GM20000 (cell line): ENCODE measurements around the gene HBG2.
A peak's percentile ranks its signal among the peaks of the same experiment; 100 is the strongest.

Experiments used
- DNase-seq: peaks from one replicate; pipeline ENCODE4 v3.0.0; 2012; ENCODE audit warnings: low spot score
- TF ChIP-seq, protein P1 (sequence below): IDR thresholded peaks from 2 replicates; pipeline ENCODE4 v1.5.1; 2012; ENCODE audit warnings: mild to moderate bottlenecking, control low read depth; ENCODE audit errors: extremely low read depth, missing control alignments

The HBG2 gene

DNA sequence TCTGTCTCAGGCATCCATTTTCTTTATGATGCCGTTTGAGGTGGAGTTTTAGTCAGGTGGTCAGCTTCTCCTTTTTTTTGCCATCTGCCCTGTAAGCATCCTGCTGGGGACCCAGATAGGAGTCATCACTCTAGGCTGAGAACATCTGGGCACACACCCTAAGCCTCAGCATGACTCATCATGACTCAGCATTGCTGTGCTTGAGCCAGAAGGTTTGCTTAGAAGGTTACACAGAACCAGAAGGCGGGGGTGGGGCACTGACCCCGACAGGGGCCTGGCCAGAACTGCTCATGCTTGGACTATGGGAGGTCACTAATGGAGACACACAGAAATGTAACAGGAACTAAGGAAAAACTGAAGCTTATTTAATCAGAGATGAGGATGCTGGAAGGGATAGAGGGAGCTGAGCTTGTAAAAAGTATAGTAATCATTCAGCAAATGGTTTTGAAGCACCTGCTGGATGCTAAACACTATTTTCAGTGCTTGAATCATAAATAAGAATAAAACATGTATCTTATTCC lies 26.1 kb upstream of the HBG2 start:
- TF ChIP-seq, protein P1, sequence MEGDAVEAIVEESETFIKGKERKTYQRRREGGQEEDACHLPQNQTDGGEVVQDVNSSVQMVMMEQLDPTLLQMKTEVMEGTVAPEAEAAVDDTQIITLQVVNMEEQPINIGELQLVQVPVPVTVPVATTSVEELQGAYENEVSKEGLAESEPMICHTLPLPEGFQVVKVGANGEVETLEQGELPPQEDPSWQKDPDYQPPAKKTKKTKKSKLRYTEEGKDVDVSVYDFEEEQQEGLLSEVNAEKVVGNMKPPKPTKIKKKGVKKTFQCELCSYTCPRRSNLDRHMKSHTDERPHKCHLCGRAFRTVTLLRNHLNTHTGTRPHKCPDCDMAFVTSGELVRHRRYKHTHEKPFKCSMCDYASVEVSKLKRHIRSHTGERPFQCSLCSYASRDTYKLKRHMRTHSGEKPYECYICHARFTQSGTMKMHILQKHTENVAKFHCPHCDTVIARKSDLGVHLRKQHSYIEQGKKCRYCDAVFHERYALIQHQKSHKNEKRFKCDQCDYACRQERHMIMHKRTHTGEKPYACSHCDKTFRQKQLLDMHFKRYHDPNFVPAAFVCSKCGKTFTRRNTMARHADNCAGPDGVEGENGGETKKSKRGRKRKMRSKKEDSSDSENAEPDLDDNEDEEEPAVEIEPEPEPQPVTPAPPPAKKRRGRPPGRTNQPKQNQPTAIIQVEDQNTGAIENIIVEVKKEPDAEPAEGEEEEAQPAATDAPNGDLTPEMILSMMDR: no peak
- peak; percentile 60 for DNase-seq

DNA sequence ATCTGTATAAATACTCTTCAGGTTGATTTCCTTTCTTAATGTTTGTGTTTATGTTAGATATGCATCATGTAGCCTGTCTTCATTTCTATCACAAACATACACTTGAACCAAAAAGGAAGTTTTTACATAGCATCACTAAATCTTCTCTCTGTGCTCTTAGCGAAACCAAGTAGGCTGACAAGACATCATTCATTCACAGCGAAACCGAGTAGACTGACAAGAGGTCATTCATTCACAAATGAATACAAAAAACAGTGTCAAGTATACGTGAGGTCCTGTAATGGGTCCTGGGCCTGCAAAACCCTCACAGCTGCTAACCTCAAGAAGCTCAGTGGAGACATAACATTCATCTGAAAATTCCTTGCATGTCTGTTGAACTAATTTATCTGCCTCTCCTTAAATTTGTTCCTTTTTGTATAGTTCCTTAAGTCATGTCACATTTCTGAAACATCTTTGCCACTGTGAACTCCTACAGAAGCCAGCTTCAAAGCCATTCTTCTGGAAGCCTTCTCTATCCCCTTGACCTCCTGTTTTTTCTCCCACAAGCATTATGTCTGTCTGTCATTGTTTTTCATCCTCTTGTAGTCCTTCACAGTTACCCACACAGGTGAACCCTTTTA lies 25.0 kb upstream of the HBG2 start:
- no peak for DNase-seq
- TF ChIP-seq, protein P1: no peak

DNA sequence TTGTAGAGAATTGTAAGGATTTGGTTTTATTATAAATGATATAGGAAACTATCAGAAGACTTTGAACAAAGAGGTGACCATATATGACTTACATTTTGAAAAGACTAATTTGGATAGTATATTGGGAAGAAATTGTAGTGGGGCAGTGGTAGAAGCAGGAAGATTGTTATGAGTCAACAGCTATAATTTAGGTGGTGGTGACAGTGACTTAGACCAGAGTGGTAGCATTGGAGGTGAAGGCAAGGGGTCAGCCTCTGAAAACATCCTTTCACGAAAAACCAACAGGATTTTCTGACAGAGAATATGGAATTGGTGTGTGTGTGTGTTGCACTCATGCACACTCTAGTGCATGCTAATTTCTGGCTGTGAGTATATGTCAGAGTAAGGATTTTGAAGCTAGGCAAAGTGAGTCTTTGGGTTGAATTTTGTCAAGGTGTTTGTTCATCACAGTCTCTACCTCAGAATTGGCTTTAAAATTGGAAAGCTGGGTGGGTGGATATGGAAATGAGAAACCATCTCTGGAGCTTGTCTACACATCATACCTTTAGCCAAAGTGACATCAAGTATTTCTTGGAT lies 23.3 kb upstream of the HBG2 start:
- no peak for DNase-seq
- TF ChIP-seq, protein P1: no peak

DNA sequence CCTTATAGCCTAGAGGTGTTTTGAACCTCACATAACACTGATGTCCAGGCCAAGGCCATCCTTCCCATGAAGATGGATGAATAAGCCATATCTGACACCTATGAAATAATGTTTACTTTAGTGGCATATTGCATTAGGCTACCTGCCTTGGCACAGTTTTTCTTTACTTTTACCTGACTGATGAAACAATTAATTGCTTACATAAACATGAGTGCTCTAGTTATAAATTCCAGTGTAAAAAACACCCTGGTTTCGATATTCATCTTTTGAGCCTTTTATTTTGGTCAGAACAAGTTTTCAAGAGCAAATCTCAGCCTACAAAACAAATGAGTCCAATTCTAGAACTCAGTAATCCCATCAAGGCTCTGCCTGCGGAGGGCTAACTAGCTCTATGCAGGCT lies 22.1 kb upstream of the HBG2 start:
- TF ChIP-seq, protein P1: no peak
- no peak for DNase-seq

DNA sequence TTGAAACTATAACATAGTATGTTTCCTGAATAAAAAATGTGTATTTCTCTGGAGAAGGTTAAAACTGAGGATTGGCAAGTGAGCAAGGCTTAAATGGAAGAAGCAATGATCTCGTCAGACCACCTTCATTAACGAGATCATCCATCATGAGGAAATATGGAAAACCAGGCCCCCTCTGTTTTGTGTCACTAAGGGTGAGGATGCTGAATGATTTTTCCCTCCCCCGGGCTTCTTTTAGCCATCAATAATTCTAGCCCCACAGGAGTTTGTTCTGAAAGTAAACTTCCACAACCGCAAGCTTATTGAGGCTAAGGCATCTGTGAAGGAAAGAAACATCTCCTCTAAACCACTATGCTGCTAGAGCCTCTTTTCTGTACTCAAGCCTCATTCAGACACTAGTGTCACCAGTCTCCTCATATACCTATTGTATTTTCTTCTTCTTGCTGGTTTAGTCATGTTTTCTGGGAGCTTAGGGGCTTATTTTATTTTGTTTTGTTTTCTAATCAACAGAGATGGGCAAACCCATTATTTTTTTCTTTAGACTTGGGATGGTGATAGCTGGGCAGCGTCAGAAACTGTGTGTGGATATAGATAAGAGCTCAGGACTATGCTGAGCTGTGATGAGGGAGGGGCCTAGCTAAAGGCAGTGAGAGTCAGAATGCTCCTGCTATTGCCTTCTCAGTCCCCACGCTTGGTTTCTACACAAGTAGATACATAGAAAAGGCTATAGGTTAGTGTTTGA lies 21.0 kb upstream of the HBG2 start:
- DNase-seq: no peak
- TF ChIP-seq, protein P1: no peak

DNA sequence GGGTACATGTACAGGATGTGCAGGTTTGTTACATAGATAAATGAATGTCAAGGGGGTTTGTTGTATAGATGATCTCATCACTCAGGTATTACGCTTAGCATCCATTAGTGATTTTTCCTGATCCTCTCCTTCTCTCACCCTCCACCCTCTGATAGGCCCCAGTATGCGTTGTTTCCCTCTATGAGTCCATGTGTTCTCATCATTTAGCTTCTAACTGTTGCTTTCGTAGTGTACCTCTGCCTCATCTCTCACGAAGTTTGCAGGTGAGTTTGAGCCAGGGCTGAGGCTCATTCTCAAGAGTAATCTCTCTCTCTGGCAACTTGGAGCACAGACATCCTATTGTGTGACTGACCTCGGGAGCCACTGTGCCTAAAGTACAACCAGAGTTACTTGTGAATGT lies 19.8 kb upstream of the HBG2 start:
- no peak for DNase-seq
- TF ChIP-seq, protein P1: no peak

DNA sequence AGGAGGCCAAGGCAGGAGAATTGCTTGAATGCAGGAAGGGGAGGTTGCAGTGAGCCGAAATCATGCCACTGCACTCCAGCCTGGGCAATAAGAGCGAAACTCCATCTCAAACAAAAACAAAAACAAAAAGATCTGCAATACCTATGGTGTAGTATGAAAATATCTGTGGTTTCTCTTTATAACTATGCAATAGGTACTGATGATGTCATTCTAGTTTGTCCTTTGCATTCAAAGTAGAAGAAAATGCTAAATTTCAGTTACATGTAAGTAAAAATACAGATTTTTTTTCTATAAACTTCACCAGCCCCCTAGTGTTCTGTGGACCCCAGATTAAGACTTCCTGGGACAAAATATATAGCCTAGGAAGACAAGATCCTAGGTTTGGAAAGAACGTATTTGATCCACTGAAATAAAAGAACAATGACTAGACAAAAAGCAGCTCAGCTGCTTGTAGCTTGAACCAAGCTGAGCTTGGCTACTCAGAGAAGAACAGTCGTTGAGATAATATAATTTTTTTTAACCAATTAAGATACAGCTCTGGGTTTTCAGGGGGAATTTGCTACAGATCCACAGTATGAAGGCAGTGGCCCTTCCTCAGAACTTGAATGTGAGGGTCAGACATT lies 17.9 kb upstream of the HBG2 start:
- no peak for DNase-seq
- TF ChIP-seq, protein P1: no peak
